ENCODE data around the gene NEDD8.

NEDD8 gene

DNA sequence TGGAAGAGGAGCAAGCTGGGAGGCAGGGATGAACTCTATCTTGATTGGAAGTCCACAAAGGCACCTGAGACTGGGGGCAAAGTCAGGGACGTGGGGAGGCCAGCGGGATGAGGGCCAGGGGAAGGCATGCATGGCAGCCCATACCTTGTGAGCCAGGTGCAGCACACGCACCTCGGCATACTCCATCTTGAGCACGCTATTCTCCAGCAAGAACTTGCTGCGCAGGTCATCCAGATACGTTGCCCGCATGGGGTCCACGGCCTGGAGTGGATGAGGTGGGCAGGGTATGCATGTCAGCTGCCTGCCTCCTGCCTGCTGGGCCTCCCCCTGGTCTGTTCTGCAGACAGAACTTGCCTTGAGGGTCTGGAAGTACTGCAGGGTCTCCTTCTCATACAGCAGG lies 35.3 kb upstream of the NEDD8 start:
- H3K4me3 ChIP-seq (IDR thresholded peaks at IDR 0.05; ENCODE audit: insufficient read depth, low read depth, low read length), result no peak overlapping the region
- H3K79me2 ChIP-seq (ENCODE audit: insufficient read depth, low read depth), result no peaks in the 10 kb centered on the region
- H3K27me3 ChIP-seq (ENCODE audit: insufficient read depth, low read depth), result no peaks in the 10 kb centered on the region
- H2AFZ ChIP-seq (ENCODE audit: low read depth), result no peak overlapping the region
- H3K36me3 ChIP-seq (ENCODE audit: insufficient read depth), result no peaks in the 10 kb centered on the region
- H4K20me1 ChIP-seq (ENCODE audit: insufficient read depth), result no peaks in the 10 kb centered on the region
- TF ChIP-seq, protein P1, sequence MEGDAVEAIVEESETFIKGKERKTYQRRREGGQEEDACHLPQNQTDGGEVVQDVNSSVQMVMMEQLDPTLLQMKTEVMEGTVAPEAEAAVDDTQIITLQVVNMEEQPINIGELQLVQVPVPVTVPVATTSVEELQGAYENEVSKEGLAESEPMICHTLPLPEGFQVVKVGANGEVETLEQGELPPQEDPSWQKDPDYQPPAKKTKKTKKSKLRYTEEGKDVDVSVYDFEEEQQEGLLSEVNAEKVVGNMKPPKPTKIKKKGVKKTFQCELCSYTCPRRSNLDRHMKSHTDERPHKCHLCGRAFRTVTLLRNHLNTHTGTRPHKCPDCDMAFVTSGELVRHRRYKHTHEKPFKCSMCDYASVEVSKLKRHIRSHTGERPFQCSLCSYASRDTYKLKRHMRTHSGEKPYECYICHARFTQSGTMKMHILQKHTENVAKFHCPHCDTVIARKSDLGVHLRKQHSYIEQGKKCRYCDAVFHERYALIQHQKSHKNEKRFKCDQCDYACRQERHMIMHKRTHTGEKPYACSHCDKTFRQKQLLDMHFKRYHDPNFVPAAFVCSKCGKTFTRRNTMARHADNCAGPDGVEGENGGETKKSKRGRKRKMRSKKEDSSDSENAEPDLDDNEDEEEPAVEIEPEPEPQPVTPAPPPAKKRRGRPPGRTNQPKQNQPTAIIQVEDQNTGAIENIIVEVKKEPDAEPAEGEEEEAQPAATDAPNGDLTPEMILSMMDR (conservative IDR thresholded peaks at IDR 0.05; ENCODE audit: low read depth, low read length), result no peak
- H3K4me2 ChIP-seq, result no peak overlapping the region
- no peak overlapping the region for H3K27ac ChIP-seq
- peaks cover 8% of the 10 kb centered on the region for H3K4me1 ChIP-seq (ENCODE audit: low read depth, poor library complexity, severe bottlenecking)
- no peak overlapping the region for H3K9ac ChIP-seq

DNA sequence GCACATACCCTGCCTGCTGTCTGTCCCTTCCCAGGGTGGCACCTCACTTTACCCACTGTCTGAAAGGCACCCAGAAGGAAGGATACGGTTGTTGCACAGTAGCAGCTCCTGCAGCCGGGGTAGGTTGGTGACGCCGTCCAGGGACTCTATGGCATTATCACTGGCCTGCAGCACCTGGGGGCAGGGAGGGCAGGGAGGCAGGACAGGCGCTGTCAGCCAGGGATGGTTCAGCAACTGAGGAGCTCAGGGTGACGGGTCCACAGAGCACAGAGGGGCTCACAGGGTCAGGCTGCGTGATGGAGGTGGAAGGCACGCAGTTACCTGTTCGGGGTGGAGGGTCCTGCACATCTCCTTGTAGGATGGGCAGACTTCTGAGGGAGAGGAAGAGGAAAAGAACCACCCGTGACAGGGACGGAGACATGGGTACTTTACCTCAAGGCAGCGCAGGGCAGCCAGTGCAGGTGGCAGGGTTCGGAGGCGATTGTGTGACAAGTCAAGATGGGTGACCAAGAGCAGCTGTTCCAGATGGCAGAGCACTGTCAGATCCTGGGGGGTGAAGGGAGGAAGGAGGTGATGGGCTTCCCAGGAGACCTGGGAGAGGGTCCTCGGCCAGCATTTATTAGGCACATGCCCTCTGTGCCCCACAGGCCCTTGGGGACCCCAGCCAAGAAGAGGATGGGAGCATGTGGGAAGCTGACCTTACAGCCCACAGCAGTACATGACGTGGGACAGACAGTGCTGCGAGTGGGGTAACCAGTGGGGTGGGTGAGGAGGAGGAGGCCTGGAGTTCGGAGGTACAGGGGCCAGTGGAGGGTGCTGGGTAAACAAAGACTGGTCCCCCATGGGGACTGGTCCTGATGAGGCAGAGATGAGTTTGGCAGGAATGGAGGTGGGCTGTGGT lies 34.4 kb upstream of the NEDD8 start:
- no peak overlapping the region for H3K9ac ChIP-seq
- TF ChIP-seq, protein P1 (conservative IDR thresholded peaks at IDR 0.05; ENCODE audit: low read depth, low read length), result no peak
- no peaks in the 10 kb centered on the region for H3K27me3 ChIP-seq (ENCODE audit: insufficient read depth, low read depth)

DNA sequence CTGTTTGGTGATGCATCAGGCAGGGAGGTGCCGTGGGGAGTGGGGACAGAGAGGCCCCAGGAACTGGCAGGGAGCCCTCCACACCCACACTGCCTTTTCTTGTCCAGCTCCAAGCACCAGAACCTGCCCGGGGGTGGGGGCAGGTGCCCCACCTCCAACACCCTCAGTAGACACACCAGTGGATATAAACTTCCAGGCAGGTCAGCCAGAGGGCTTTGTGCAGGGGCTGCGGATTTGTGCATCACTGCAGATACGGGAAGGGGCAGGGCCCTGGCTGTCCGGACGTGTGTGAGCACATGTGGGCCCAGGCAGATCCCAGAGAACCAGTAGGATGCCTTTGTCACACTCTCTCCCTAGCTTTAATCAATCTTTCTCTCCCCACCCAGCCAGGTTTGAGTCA lies 32.1 kb upstream of the NEDD8 start:
- Histone ChIP-seq H3K4me3 (IDR thresholded peaks at IDR 0.05; ENCODE audit: insufficient read depth, low read depth, low read length) (no peak overlapping the region), H3K9ac (no peak overlapping the region), H3K27me3 (ENCODE audit: insufficient read depth, low read depth) (no peaks in the 10 kb centered on the region), H2AFZ (ENCODE audit: low read depth) (no peak overlapping the region), H3K4me2 (no peak overlapping the region), H3K79me2 (ENCODE audit: insufficient read depth, low read depth) (no peaks in the 10 kb centered on the region), H4K20me1 (ENCODE audit: insufficient read depth) (no peaks in the 10 kb centered on the region), H3K4me1 (ENCODE audit: low read depth, poor library complexity, severe bottlenecking) (no peaks in the 10 kb centered on the region), H3K36me3 (ENCODE audit: insufficient read depth) (no peaks in the 10 kb centered on the region), H3K27ac (no peak overlapping the region)
- TF ChIP-seq, protein P1 (conservative IDR thresholded peaks at IDR 0.05; ENCODE audit: low read depth, low read length), result no peak

More for the DNA sequence above, 34.4 kb upstream of the NEDD8 start:
- Histone ChIP-seq H3K36me3 (ENCODE audit: insufficient read depth) (no peaks in the 10 kb centered on the region), H4K20me1 (ENCODE audit: insufficient read depth) (no peaks in the 10 kb centered on the region), H2AFZ (ENCODE audit: low read depth) (no peak overlapping the region), H3K79me2 (ENCODE audit: insufficient read depth, low read depth) (no peaks in the 10 kb centered on the region), H3K4me1 (ENCODE audit: low read depth, poor library complexity, severe bottlenecking) (no peaks in the 10 kb centered on the region), H3K4me2 (no peak overlapping the region), H3K4me3 (IDR thresholded peaks at IDR 0.05; ENCODE audit: insufficient read depth, low read depth, low read length) (no peak overlapping the region), H3K27ac (no peak overlapping the region)

DNA sequence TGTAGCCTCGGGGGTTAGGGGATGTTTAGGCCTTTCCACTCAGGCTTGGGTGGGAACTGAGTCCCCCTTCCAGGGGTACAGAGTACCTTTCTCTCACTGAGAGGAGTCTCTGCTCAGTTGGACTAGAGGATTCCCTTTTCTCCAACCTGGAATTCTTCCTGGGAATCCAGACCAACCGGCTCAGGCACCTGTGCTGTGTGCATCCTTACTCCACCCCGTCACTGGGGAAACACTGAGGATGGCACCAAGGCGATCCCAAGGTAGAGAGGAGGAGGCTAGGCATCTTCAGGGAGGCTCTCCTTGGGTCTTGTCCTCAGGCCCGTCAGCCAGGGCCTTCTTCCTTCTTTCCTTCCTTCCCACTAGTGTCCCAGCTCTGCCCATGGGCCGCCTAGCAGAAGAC lies 31.7 kb upstream of the NEDD8 start:
- Histone ChIP-seq H3K36me3 (ENCODE audit: insufficient read depth) (no peaks in the 10 kb centered on the region), H3K4me3 (IDR thresholded peaks at IDR 0.05; ENCODE audit: insufficient read depth, low read depth, low read length) (no peak overlapping the region), H3K4me2 (no peak overlapping the region), H3K27ac (no peak overlapping the region), H3K9ac (no peak overlapping the region), H3K27me3 (ENCODE audit: insufficient read depth, low read depth) (no peaks in the 10 kb centered on the region), H2AFZ (ENCODE audit: low read depth) (no peak overlapping the region), H4K20me1 (ENCODE audit: insufficient read depth) (no peaks in the 10 kb centered on the region), H3K79me2 (ENCODE audit: insufficient read depth, low read depth) (no peaks in the 10 kb centered on the region), H3K4me1 (ENCODE audit: low read depth, poor library complexity, severe bottlenecking) (no peaks in the 10 kb centered on the region)
- TF ChIP-seq, protein P1 (conservative IDR thresholded peaks at IDR 0.05; ENCODE audit: low read depth, low read length), result no peak
